Measurements from ENCODE around the gene RFPL4A. TPM values are rescaled to one million over a fixed set of nuclear protein-coding genes. Genes with fewer than 3 reads are reported as not detected.
"Not testable (repeated sequence)": the region's sequence is repeated elsewhere in the genome, so short reads cannot be mapped to it uniquely, and the experiment has no call there.

The RFPL4A gene
- total RNA-seq, 6 experiments from 2014 or later = 0.31 to 0.99 (median 0.39) TPM; not detected in 2

- Histone ChIP-seq H3K27ac (no peak overlapping the region), H3K4me1 (no peaks in the 10 kb centered on the region), H3K36me3 (no peaks in the 10 kb centered on the region), H3K9me3 (no peaks in the 10 kb centered on the region), H3K4me3 (no peak overlapping the region), H3K27me3 (no peaks in the 10 kb centered on the region)
- no peak for TF ChIP-seq POLR2A (IDR thresholded peaks at IDR 0.05)
- ATAC-seq (no peak), DNase-seq (no peak)
- intact Hi-C loops (cut with DNase I) = no loop called here
- 43% methylated on average over 5 of the region's 5 CpGs for WGBS (ENCODE audit: insufficient coverage, low coverage, low lambda C conversion rate, missing lambda C conversion rate)
Observed at GRCh38 chr19:55720214-55720746, 38.6 kb upstream of the RFPL4A start.

DNA sequence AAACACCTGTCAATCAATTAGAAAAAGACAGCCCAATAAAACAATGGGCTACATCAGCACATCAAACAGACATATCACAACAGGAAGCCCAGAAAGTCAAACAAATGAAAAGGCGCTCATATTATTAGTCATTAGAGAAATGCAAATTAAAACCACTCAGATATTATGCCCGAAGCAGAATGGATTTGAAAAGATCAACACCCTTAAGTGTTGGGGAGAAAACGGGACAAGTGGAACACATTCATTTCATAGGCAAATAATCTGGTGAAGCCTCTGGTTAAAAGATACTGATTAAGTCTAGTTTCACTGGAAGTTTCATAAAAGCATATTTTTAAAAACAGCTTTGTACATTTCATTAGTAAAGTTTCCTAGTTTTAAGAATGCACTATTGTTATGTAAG lies 38.1 kb upstream of the RFPL4A start:
- intact Hi-C loops (cut with DNase I) = no loop called here
- H3K27me3 ChIP-seq = no peaks in the 10 kb centered on the region
- no peaks in the 10 kb centered on the region for H3K36me3 ChIP-seq
- DNase-seq (no peak), ATAC-seq (no peak)
- 64% methylated on average over 3 of the region's 3 CpGs for WGBS (ENCODE audit: insufficient coverage, low coverage, low lambda C conversion rate, missing lambda C conversion rate)
- no peak for TF ChIP-seq CTCF (IDR thresholded peaks at IDR 0.05)
- no peak for TF ChIP-seq POLR2A (IDR thresholded peaks at IDR 0.05)
- no peak overlapping the region for H3K27ac ChIP-seq
- H3K4me1 ChIP-seq = no peaks in the 10 kb centered on the region
- no peak overlapping the region for H3K4me3 ChIP-seq
- no peaks in the 10 kb centered on the region for H3K9me3 ChIP-seq

- TF ChIP-seq POLR2A (IDR thresholded peaks at IDR 0.05) (no peak), CTCF (IDR thresholded peaks at IDR 0.05) (no peak)
- H3K9me3 ChIP-seq = no peaks in the 10 kb centered on the region
- intact Hi-C loops (cut with DNase I) = no loop called here
- 90% methylated on average over 3 of the region's 8 CpGs for WGBS (ENCODE audit: insufficient coverage, low coverage, low lambda C conversion rate, missing lambda C conversion rate)
- H3K27me3 ChIP-seq = no peaks in the 10 kb centered on the region
- ATAC-seq (no peak), DNase-seq (no peak)
- H3K27ac ChIP-seq = no peak overlapping the region
- H3K4me3 ChIP-seq = no peak overlapping the region
- no peaks in the 10 kb centered on the region for H3K4me1 ChIP-seq
- H3K36me3 ChIP-seq = no peaks in the 10 kb centered on the region
Observed at GRCh38 chr19:55723491-55723890, 35.4 kb upstream of the RFPL4A start.

DNA sequence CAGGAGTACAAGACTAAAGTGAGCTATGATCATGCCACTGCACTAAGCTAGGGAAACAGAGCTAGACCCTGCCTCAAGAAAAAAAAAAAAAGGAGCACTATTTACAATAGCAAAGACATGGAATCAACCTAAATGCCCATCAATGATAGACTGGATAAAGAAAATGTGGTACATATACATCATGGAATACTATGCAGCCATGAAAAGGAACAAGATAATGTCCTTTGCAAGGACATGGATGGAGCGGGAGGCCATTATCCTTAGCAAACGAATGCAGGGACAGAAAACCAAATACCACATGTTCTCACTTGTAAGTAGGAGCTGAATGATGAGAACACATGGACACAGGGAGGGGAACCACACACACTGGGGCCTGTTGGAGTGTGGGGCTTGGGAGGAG lies 28.5 kb upstream of the RFPL4A start:
- H3K27ac ChIP-seq; ATAC-seq; H3K27me3 ChIP-seq; H3K4me1 ChIP-seq; H3K9me3 ChIP-seq; H3K4me3 ChIP-seq; intact Hi-C loops (cut with DNase I); H3K36me3 ChIP-seq; DNase-seq: not testable (repeated sequence)
- WGBS (ENCODE audit: insufficient coverage, low coverage, low lambda C conversion rate, missing lambda C conversion rate) = 57% methylated on average over 2 of the region's 2 CpGs

- H3K4me3 ChIP-seq = no peak within 1 kb of the TSS
Observed at GRCh38 chr19:55738302-55738701, 20.6 kb upstream of the RFPL4A start, which contains the start of gene NLRP9. NLRP9 (minus strand) TSS chr19:55738402; CDS start chr19:55738374, 28 bp downstream.

More at GRCh38 chr19:55738302-55738701, 20.6 kb upstream of the RFPL4A start, which contains the start of gene NLRP9:
- H3K27ac ChIP-seq = no peak within 1 kb of the TSS
- H3K9me3 ChIP-seq = no peaks in the 10 kb centered on the region
- intact Hi-C loops (cut with DNase I) = no loop called here
- no peaks in the 10 kb centered on the region for H3K4me1 ChIP-seq
- WGBS (ENCODE audit: insufficient coverage, low coverage, low lambda C conversion rate, missing lambda C conversion rate) = 71% methylated on average over 3 of the region's 3 CpGs
- no peak for TF ChIP-seq CTCF (IDR thresholded peaks at IDR 0.05)
- TF ChIP-seq POLR2A (IDR thresholded peaks at IDR 0.05) = no peak
- DNase-seq (no peak), ATAC-seq (no peak)
- no peaks in the 10 kb centered on the region for H3K36me3 ChIP-seq
- H3K27me3 ChIP-seq = no peaks in the 10 kb centered on the region
